Body of pancreas (tissue), 4 donors: ENCODE data around the gene NRP1.

Experiments used
- CTCF ChIP-seq, 7 experiments: fragments of 450-650 bp in 4 of 7; fragments of 200-600 bp in 3 of 7; sonication (generic) in 3 of 7; IDR thresholded peaks; one replicate each; pipeline ENCODE4 v1.5.1; 2016 to 2019; ENCODE audit warnings: antibody characterized with exemption in 7 of 7
- POLR2A ChIP-seq, 3 donors: fragments of 450-650 bp; IDR thresholded peaks; one replicate each; pipeline ENCODE4 v1.6.1; 2016; ENCODE audit warnings: antibody characterized with exemption in 3 of 3, mild to moderate bottlenecking in 2 of 3

GRCh38 chr10:33291053-33291592 is 43.3 kb downstream of the NRP1 start:
- TF ChIP-seq POLR2A (IDR thresholded peaks at IDR 0.05): no peak
- TF ChIP-seq CTCF (IDR thresholded peaks at IDR 0.05): no peak
